Transverse colon (tissue), 4 donors: ENCODE measurements around the gene IL18RAP.

Source experiments
- EP300 ChIP-seq: sonication (generic); formaldehyde crosslinking; IDR thresholded peaks from one replicate; pipeline ENCODE4 v1.6.1; 2017; ENCODE audit warnings: antibody characterized with exemption, low read depth
- POLR2A ChIP-seq: fragments of 450-650 bp; IDR thresholded peaks from one replicate; pipeline ENCODE4 v1.6.1; 2016; ENCODE audit warnings: antibody characterized with exemption, mild to moderate bottlenecking, moderate library complexity
- POLR2AphosphoS5 ChIP-seq, 3 donors: sonication (generic); formaldehyde crosslinking; IDR thresholded peaks; one replicate each; pipeline ENCODE4 v1.6.1; 2016; ENCODE audit warnings: antibody characterized with exemption in 3 of 3
- TF ChIP-seq, protein P1 (sequence below), 5 experiments: fragments of 200-600 bp in 3 of 5; fragments of 450-650 bp in 2 of 5; sonication (generic) in 3 of 5; IDR thresholded peaks; 1 replicate in 2 of 5; 2 replicates in 3 of 5; pipeline ENCODE4 v1.5.1; 2016 to 2017; ENCODE audit warnings: antibody characterized with exemption in 5 of 5, inconsistent platforms in 3 of 5, mild to moderate bottlenecking in 2 of 5, moderate library complexity in 1 of 5

GRCh38 chr2:102449370-102449974, 26.5 kb downstream of the IL18RAP start:
- TF ChIP-seq, protein P1, sequence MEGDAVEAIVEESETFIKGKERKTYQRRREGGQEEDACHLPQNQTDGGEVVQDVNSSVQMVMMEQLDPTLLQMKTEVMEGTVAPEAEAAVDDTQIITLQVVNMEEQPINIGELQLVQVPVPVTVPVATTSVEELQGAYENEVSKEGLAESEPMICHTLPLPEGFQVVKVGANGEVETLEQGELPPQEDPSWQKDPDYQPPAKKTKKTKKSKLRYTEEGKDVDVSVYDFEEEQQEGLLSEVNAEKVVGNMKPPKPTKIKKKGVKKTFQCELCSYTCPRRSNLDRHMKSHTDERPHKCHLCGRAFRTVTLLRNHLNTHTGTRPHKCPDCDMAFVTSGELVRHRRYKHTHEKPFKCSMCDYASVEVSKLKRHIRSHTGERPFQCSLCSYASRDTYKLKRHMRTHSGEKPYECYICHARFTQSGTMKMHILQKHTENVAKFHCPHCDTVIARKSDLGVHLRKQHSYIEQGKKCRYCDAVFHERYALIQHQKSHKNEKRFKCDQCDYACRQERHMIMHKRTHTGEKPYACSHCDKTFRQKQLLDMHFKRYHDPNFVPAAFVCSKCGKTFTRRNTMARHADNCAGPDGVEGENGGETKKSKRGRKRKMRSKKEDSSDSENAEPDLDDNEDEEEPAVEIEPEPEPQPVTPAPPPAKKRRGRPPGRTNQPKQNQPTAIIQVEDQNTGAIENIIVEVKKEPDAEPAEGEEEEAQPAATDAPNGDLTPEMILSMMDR (IDR thresholded peaks at IDR 0.05), result peak; percentile 49 to 60 (median 49)
- no peak for TF ChIP-seq EP300
- no peak for TF ChIP-seq POLR2AphosphoS5 (IDR thresholded peaks at IDR 0.05)
- TF ChIP-seq POLR2A, result no peak
